Measurements from ENCODE around the gene THSD1.

THSD1 gene

DNA sequence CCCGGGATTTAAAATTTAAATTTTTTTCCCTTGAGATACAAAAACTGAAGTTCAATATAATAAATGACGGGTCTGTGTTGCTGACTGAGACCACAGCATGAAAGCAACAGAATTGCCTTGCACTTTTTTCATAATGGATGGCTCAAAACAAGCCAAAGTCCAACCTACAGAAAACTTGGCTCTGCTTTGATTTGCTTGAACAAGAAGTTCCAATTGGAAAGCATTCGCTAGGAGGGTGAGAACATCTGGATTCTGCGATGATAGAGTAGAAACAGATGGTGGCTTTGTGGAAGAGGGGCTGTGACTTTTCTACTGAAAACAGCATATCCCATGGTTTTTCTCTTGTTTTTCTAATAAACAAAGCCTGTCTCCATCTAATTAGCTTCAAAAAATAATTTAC is 46.4 kb downstream of the THSD1 start:
- Histone ChIP-seq H3K9ac (ENCODE audit: low read length) (no peak overlapping the region), H3K4me2 (ENCODE audit: low read depth, low read length) (no peak overlapping the region), H3K27me3 (replicated peaks; ENCODE audit: insufficient read depth, low read length) (no peaks in the 10 kb centered on the region), H3K79me2 (ENCODE audit: low read length) (no peaks in the 10 kb centered on the region), H3K27ac (ENCODE audit: low read length) (no peak overlapping the region), H3K36me3 (replicated peaks; ENCODE audit: insufficient read depth, low read length) (no peaks in the 10 kb centered on the region), H3F3A (ENCODE audit: insufficient read depth, low read length) (no peaks in the 10 kb centered on the region), H2AFZ (ENCODE audit: low read length) (no peak overlapping the region), H4K20me1 (ENCODE audit: insufficient read depth, low read length) (no peaks in the 10 kb centered on the region), H3K9me2 (replicated peaks; ENCODE audit: insufficient read depth, low read length) (no peaks in the 10 kb centered on the region), H3K9me3 (replicated peaks; ENCODE audit: insufficient read depth, low read length) (no peaks in the 10 kb centered on the region), H3K4me1 (ENCODE audit: low read length) (no peaks in the 10 kb centered on the region), H3K4me3 (ENCODE audit: low read length) (no peak overlapping the region)
- DNase-seq: no peak
- TF ChIP-seq EZH2phosphoT487 (IDR thresholded peaks at IDR 0.05; ENCODE audit: low read length) (no peak), EZH2 (optimal IDR thresholded peaks at IDR 0.05; ENCODE audit: low read depth, low read length) (no peak)
- TF ChIP-seq, protein P1, sequence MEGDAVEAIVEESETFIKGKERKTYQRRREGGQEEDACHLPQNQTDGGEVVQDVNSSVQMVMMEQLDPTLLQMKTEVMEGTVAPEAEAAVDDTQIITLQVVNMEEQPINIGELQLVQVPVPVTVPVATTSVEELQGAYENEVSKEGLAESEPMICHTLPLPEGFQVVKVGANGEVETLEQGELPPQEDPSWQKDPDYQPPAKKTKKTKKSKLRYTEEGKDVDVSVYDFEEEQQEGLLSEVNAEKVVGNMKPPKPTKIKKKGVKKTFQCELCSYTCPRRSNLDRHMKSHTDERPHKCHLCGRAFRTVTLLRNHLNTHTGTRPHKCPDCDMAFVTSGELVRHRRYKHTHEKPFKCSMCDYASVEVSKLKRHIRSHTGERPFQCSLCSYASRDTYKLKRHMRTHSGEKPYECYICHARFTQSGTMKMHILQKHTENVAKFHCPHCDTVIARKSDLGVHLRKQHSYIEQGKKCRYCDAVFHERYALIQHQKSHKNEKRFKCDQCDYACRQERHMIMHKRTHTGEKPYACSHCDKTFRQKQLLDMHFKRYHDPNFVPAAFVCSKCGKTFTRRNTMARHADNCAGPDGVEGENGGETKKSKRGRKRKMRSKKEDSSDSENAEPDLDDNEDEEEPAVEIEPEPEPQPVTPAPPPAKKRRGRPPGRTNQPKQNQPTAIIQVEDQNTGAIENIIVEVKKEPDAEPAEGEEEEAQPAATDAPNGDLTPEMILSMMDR (IDR thresholded peaks at IDR 0.05; ENCODE audit: low read length): no peak

DNA sequence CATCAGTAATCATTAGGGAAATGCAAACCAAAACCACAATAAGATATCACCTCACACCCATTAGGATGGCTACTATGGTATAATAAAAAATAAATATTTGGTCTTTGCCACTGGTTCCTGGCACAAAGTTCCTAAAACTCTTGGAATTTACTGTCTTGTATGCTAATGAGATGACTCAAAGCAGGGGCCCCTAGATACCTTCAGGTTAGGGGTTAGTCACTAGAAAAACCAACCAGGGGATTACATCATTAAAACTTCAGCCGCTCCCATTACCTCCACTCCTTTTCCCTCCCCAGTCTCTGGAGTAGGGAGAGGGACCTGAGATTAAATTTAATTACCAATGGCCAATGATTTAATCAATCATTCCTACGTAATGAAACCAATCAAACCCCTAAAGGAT is 49.6 kb downstream of the THSD1 start:
- H3K27me3 ChIP-seq (replicated peaks; ENCODE audit: insufficient read depth, low read length): no peaks in the 10 kb centered on the region
- no peak overlapping the region for H3K27ac ChIP-seq (ENCODE audit: low read length)
- no peak for DNase-seq
- no peak overlapping the region for H2AFZ ChIP-seq (ENCODE audit: low read length)
- no peaks in the 10 kb centered on the region for H3K4me1 ChIP-seq (ENCODE audit: low read length)
- H3K9ac ChIP-seq (ENCODE audit: low read length): no peak overlapping the region
- no peaks in the 10 kb centered on the region for H3K9me3 ChIP-seq (replicated peaks; ENCODE audit: insufficient read depth, low read length)
- H3K4me2 ChIP-seq (ENCODE audit: low read depth, low read length): no peak overlapping the region
- TF ChIP-seq EZH2phosphoT487 (IDR thresholded peaks at IDR 0.05; ENCODE audit: low read length): no peak
- TF ChIP-seq EZH2 (optimal IDR thresholded peaks at IDR 0.05; ENCODE audit: low read depth, low read length): no peak
- TF ChIP-seq, protein P1 (IDR thresholded peaks at IDR 0.05; ENCODE audit: low read length): no peak
- H3K9me2 ChIP-seq (replicated peaks; ENCODE audit: insufficient read depth, low read length): no peaks in the 10 kb centered on the region
- no peak overlapping the region for H3K4me3 ChIP-seq (ENCODE audit: low read length)
- H3F3A ChIP-seq (ENCODE audit: insufficient read depth, low read length): no peaks in the 10 kb centered on the region
- H3K36me3 ChIP-seq (replicated peaks; ENCODE audit: insufficient read depth, low read length): no peaks in the 10 kb centered on the region
- H3K79me2 ChIP-seq (ENCODE audit: low read length): no peaks in the 10 kb centered on the region
- no peaks in the 10 kb centered on the region for H4K20me1 ChIP-seq (ENCODE audit: insufficient read depth, low read length)

DNA sequence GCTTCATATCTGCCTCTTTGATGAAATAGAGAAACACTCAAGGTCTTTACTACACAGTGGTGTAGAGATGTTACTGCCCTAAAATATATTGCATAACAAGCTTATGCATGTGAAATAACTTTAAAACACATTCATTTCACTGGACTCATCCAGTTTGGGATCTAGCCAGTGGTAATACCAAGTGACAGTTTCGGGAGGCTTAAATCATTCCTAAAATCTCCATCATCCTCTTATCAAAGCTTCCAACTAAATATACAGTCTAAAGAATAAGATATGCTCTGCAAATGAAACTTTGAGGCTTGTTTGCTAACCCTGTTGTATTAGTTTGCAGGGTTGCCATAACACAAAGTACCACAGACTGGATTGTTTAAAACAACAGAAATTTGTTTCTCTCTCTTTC is 52.8 kb downstream of the THSD1 start:
- H3K9ac ChIP-seq (ENCODE audit: low read length): no peak overlapping the region
- H3K4me1 ChIP-seq (ENCODE audit: low read length): no peaks in the 10 kb centered on the region
- no peak for DNase-seq

More for the DNA sequence above, 52.8 kb downstream of the THSD1 start:
- Histone ChIP-seq H3K4me2 (ENCODE audit: low read depth, low read length) (no peak overlapping the region), H3K9me3 (replicated peaks; ENCODE audit: insufficient read depth, low read length) (no peaks in the 10 kb centered on the region), H3K9me2 (replicated peaks; ENCODE audit: insufficient read depth, low read length) (no peaks in the 10 kb centered on the region), H3K79me2 (ENCODE audit: low read length) (no peaks in the 10 kb centered on the region), H3K27me3 (replicated peaks; ENCODE audit: insufficient read depth, low read length) (no peaks in the 10 kb centered on the region), H3F3A (ENCODE audit: insufficient read depth, low read length) (no peaks in the 10 kb centered on the region), H3K4me3 (ENCODE audit: low read length) (no peak overlapping the region), H3K36me3 (replicated peaks; ENCODE audit: insufficient read depth, low read length) (no peaks in the 10 kb centered on the region), H2AFZ (ENCODE audit: low read length) (no peak overlapping the region), H4K20me1 (ENCODE audit: insufficient read depth, low read length) (no peaks in the 10 kb centered on the region), H3K27ac (ENCODE audit: low read length) (no peak overlapping the region)
- TF ChIP-seq, protein P1 (IDR thresholded peaks at IDR 0.05; ENCODE audit: low read length): no peak
- no peak for TF ChIP-seq EZH2phosphoT487 (IDR thresholded peaks at IDR 0.05; ENCODE audit: low read length)
- no peak for TF ChIP-seq EZH2 (optimal IDR thresholded peaks at IDR 0.05; ENCODE audit: low read depth, low read length)
